GM21737 (cell line): ENCODE data around the gene AHI1.
A peak's percentile ranks its signal among the peaks of the same experiment; 100 is the strongest.
"Not testable (repeated sequence)": the region's sequence is repeated elsewhere in the genome, so short reads cannot be mapped to it uniquely, and the experiment has no call there.

Experiments
- ATAC-seq: cut with Tn5 transposase; IDR thresholded peaks from one replicate; pipeline ENCODE4 v1.9.1; 2021; ENCODE audit warnings: mild to moderate bottlenecking, moderate library complexity; ENCODE audit not compliant: unreplicated experiment

Gene AHI1

DNA sequence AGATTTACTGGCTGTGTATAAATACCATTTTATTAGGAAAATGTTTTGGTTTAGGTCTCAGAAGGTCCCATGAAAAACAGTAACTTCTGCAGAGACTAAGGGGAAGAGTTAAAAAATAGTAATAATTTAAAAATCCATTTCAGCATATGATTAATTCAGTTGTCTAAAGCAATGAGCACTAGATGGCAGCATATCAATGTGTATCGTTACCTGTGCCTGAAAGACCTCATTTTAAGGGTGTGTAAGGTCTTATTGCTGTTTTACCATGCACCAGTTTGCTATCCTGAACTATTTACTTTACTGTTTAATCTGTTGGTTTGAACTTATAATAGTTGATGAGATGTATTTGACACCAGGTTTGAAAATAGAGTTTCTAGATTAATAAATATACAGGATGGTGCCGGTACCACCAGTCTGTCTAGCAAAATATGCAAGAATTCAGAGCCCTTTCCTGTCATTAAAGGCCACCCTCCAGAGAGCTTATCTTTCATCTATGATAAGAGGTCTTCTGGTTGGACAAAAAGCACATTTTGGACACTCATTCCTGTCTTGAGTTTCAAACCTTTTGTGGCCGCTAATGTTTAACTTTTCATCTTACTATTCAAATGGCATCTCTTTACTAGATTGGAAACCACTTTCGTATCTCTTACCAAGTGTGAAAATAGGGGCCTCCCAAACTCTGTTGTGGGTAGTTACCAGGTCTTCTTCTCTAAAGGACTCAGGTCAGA is 8.9 kb upstream of the AHI1 start:
- peak; percentile 82 for ATAC-seq

DNA sequence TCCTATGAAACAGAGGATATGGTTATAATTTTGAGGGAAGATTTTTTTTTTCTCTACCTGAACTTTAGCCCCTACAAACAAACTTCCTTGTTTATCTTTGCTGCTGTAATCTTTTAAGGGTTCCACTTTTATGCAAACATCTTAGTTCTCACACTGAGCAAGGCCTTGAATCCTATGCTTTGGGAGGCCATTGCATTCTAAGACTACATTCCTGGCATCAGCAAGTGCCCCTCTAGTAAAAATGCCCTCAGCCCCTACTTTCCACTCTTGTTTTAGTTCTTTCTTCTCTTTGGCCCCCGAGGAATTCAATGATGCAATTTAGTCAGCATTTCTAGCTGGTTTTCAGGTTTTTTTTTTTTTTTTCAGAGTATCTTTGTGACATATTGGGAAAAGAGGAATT is 8.1 kb upstream of the AHI1 start:
- ATAC-seq = no peak

DNA sequence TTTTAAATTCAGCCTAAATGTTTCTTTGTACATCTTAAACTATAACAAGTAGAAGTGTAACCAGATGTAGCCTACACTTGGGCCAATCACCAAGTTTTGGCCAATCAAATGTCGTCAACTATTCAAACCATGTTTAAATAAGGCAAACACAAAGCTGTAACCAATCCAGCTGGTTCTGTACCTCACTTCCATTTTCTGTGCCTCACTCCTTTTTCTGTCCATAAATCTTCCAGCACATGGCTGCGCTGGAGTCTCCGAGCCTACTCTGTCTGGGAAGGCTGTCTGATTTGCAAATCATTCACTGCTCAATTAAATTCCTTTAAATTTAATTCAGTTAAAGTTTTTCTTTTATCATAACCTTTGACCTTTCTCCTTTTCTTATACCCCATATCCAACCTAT is 7.7 kb upstream of the AHI1 start:
- ATAC-seq = no peak

DNA sequence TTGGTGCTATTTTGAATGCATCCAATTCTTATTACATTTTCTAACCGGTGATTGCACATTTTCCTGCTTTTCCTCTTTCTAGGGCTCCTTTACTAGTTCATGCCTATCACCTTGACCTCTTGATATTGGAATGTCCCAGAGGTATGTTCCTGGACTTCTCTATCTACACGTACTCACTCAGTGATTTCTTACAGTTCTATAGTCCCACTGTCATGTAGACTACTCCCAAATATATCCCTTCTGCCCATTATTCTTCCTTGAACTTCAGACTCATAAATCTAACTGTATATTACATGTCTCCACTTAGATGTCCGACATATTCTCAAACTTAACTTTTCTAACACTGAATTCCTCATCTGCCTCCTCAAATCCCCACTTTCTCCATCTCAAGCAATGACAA is 7.2 kb upstream of the AHI1 start:
- ATAC-seq = no peak

DNA sequence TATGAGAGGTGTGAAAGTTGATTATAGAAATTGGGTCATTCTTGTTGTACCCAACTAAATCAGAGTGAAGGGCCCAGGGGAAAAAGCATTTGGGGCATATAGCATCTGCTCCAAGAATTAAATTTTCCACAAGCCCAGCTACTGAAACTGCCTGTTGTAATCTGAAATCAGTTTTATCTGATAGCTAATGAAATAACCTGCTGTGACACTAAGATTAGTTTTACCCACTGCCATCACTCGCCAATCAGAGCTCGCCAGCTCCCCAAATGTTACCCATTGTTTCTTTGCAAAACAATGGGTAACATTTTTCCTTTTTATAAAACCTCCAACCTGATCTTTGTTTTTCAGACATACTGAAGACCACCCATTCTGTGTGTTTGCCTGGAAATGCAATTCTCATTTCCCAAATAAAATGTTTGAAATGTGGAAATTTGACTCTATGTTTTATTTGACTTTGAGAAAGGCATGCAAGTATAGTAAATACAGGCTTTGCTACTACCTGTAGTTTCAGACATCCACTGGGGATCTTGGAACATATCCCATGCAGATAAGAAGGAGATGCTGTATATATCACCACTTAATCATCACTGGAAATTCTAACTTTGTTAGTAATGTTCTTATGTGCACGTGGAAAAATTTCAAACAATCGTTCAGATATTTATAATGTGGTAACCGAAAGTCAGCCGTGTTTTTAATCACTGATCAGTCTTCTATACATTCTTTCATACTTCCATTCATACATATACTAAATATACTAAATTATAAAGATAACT is 6.3 kb upstream of the AHI1 start:
- no peak for ATAC-seq

DNA sequence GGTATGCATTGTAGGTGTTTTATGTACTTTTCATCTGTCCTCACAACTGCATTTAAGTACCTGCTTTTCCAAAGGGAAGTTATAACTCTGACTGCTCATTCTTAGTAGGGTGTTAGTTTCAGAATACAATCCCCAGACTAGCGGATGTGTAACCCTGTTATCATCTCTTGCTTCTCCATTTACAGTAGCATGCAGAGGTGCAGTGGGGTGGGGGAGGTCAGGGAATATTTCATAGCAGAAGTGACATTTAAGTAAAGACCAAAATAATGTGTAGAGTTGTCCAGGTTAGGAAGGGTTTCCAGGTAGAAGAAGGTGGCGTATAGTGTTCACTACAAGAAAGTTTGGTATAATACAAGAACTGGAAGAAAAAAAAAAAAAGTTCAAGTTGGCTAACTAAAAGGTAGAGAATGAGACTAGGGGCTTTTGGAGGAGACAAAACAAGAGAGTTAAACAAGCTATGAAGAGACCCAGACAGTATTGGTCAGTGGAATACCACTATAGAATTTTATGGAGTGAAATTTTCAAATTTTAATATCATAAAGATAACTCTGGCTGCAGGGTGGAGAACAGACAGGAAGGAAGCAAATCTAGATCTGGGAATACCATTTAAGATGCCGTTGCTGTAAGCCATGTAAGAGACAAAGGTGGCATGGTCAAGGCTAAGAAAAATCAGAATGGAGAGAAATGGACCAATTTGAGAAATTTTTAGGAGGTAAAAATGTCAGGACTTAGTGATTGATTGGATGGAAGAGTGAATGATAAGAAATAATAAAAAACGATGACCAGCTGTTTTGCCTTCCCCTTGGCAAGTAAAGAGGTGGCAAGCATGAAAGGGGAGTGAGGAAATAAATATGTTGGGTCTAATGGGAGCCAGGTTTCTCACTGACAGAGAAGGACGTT is 2.2 kb upstream of the AHI1 start:
- ATAC-seq = no peak

- ATAC-seq = peak; percentile 28
Measured at GRCh38 chr6:135498185-135498841, 773 bp upstream of the AHI1 start.

DNA sequence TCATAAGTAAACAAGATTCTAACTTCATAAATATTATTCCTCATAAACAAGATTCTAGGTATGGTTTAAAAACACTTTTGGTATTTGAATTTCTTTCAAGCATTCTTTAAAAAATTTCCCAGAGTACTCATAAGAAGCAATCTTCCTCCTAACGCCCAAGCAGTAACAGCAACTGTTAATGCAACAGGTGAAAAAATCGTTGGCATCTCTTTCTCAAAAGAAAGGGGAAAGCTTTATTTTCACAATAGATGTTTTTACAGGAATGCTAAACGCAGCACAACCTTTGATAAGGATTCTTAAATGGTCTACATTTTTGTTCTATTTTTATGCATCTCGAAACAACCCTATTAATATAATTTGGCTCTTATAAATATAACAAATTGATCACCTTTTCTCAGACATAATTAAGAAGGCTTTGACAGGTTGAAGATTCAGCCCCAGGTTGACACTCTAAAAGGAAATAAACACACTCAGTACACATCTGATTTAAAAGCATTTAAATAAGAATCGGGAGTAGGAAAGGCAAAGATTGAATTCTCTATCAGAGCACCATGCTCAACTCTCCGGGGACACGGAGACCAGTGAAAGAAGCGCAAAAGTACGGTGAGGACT is 634 bp downstream of the AHI1 start:
- no peak for ATAC-seq

- no peak for ATAC-seq
Measured at GRCh38 chr6:135493218-135493961, 4.2 kb downstream of the AHI1 start.

DNA sequence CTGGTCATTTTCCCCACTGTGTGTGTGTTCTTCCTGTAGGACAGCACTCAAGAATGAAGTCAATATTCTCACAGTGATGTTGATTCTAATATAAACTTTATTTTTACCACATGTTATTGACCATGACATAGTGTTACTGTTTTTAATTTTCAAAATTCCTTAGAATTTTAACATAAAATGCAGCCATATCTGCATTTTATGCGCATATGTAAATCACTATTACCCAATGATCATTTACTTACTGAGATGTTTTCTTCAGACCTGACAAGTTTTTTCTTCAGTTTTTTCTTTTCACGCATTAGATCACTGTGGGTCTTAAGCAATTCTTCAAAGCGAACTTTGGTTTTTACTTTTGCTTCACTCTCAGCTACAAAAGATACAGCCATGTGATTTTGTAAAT is 7.2 kb downstream of the AHI1 start:
- no peak for ATAC-seq

GRCh38 chr6:135488023-135488422 is 9.5 kb downstream of the AHI1 start:
- no peak for ATAC-seq

- not testable (repeated sequence) for ATAC-seq
Measured at GRCh38 chr6:135483903-135484302, 13.6 kb downstream of the AHI1 start.

GRCh38 chr6:135481783-135482369 is 15.7 kb downstream of the AHI1 start:
- no peak for ATAC-seq

DNA sequence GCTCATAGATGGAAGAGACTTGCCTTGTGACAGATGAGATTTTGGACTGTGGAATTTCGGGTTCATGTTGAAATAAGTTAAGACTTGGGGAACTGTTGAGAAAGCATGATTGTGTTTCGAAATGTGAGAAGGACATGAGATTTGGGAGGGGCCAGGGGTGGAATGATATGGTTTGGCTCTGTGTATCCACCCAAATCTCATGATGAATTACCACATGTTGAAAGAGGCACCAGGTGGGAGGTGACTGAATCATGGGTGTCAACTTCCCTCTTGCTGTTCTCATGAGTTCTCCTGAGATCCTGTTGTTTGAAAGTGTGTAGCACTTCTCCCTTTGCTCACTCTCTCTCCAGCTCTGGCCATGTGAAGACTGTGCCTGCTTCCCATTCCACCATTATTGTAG is 17.9 kb downstream of the AHI1 start:
- ATAC-seq = no peak

GRCh38 chr6:135478626-135479025 is 18.9 kb downstream of the AHI1 start:
- no peak for ATAC-seq

GRCh38 chr6:135475292-135475886 is 22.2 kb downstream of the AHI1 start:
- no peak for ATAC-seq

- ATAC-seq = no peak
Measured at GRCh38 chr6:135474362-135474761, 23.2 kb downstream of the AHI1 start.

GRCh38 chr6:135465903-135466302 is 31.6 kb downstream of the AHI1 start:
- no peak for ATAC-seq

DNA sequence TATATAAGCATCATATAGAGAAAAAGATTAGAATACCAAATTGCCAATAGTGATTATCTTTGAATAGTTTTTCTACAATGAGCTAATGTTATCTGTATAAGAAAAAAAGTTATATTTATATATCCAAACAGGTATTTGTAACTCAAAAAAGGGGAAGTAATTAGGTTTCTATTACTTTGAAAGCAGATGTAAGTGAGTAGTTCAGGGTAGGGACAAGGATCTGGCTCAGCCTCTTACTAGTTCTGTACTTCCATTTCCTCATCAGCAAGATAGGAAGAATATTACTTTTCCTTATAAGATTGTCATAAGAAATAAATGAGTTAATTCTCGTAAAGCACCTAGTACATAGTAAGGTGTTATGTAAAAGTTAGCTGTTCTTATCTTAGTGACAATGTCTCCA is 32.2 kb downstream of the AHI1 start:
- ATAC-seq = no peak
